GM21786 (cell line): Measurements from ENCODE around the gene TIGAR.

Source experiments
- ATAC-seq: cut with Tn5 transposase; IDR thresholded peaks from one replicate; pipeline ENCODE4 v1.9.1; 2021; ENCODE audit not compliant: unreplicated experiment

TIGAR gene

DNA sequence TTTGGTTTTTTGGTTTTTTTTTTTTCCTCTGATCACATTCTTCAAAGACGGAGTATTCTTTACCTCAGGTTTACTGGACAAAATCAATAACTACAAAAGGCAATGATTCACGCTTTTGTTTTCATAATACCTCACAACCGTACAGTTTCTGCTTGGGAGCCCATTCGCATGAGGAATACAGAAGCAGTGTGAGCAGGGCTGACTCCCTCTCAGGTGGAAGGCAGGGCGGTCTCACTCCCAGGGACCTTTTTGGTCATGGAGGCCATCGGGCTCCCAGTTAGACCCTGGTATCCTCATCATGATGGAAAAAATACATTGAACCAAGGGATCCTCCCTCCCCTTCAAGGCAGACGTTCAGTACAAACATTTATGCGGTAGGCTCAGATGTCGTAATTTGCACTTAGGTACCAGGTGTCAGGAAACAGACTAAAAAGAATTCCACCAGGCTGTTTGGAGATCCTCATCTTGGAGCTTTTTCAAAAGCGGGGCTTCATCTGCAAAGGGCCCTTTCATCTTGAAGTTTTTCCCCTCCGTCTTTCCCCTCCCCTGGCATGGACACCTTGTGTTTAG, 19.0 kb upstream of the TIGAR start:
- no peak for ATAC-seq

- no peak for ATAC-seq
Measured at GRCh38 chr12:4302881-4303280, 18.1 kb upstream of the TIGAR start.

DNA sequence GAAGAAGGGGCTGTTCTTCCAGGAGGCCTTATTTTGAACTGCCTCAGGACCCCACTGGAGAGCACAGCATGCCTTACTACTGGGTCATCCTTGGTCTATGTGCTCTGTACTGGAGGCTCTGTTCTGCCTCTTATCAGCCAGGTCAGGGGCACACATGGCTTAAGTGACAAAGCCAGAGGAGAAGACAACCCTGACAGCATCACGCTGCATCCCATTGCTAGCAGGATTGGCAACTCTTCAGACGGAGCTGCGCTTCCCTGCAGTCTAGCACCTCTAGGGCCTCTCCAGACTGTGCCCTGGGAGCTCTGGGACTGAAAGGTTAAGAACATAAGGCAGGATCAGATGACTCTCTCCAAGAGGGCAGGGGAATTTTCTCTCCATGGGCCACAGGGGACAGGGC, 17.3 kb upstream of the TIGAR start:
- no peak for ATAC-seq

DNA sequence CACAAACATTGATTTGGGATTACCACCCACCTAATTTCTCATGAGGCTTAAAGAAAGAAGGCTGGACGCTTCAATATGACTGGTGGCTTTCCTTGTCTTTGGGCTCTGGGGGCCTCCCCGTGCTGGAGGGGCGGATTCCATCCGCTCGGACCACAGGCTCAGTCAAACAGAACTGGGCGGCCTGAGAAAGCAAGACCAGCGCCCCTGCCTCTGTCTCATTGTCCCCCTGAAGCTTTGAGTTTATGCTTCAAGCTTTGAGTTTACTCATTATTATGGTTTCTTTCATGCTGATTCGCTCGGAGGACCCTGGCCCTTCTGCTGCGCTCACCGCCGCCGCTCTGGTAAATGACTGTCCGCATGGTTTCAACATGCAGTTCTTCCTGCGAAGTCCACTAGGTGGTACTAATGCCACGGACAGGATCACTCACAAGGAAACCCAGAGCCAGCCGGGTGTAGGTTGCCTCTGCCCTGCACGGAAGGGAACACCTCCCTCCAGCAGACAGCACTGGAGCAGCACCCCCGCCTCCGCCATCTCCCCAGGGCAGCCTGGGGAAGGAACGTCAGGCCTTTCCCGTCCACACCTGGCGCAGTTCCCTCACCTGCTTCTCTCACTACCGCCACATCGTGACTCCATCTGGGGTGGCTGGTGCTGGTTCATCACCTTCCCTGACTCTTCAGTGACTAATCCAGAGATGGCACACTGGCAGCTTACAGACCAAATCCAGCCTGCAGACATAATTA, 13.2 kb upstream of the TIGAR start:
- ATAC-seq: no peak

- ATAC-seq: no peak
Measured at GRCh38 chr12:4308334-4308950, 12.6 kb upstream of the TIGAR start.

- no peak for ATAC-seq
Measured at GRCh38 chr12:4311776-4312175, 9.2 kb upstream of the TIGAR start.

DNA sequence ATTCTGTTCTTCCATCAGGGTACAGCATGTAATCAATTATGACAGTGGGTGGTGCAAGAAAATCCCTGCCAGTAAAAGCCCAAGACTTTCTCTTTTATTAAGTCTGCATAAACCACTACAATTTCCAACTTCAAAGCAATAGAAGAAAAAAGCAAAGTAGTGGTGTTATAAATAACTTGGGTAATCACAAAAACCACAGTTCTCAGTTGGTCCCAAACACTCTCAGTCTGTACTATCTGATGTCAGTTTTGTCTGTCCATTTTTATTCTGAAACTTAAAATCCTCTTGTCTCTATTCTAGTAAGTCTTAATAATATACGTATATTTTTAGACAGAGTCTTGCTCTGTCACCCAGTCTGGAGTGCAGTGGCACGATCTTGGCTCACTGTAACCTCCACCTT, 8.8 kb upstream of the TIGAR start:
- ATAC-seq: no peak

DNA sequence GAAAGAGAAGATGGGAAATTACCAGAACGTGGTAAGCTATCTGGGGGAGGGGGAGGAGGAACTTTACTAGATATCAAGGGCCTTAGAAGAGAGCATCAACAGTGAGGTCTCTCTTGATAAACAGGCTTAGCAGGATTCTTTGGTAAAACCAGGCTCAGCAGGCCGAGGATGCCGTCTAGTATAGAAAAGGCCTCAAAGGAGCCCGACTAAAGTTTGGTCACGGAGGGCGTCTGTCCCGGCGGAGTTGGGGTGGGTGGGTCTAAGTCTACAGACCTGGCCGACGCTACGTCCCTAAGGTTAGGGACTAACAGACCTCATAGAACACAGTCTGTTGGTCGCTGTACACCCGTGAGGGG, 538 bp upstream of the TIGAR start:
- ATAC-seq: peak; percentile 24

DNA sequence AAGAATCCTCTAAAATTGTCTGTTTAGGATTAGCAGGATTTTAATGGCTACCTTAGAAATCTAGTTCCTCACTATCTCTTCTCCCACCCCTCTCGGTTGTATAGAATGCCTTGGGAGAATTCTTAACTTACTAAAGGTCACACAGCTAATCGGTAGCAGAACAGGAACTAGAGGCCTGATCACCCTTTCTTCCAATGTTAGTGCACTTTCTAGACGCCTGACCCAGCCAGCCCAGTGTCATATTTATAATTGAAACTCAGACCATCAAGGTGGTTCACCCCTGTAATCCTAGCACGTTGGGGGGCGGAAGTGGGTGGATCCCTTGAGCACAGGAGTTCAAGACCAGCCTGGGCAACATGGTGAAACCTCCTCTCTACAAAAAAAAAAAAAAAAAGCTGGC, 1.7 kb downstream of the TIGAR start:
- ATAC-seq: no peak

GRCh38 chr12:4323396-4323795, 2.4 kb downstream of the TIGAR start:
- no peak for ATAC-seq

DNA sequence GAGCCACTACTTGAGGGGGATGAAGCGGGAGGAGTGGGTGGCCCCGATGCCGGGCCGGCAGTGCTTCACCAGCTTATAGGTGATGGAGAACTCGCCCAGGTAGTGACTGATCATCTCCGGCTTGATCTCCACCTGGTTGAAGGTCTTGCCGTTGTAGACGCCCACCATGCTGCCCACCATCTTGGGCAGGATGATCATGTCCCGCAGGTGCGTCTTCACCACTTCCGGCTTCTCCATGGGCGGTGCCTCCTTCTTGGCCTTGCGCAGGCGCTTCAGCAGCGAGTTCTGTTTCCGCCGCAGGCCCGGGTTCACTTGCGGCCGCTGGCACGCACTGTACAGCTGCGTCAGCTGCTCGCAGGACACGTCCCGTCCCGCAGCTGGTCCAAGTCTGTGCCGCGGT, 3.4 kb downstream of the TIGAR start:
- no peak for ATAC-seq

DNA sequence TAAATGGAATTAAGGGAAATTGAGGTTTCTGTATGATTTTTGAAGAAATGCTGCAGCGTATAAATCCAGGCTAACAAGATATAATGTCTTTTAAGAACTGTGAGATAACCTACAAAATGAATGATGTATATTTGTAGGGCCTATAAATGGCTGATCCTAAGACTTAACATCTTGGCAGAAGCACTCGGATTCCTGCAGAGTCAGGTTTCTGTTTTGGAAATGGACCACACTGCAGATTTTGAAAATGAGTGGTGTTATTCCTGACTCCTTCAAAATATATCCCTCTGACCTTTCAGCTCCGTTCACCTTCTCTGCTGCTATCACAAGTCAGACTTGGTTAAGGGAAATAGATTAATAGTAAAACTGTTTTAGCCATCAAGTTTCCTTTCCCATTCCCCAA, 5.0 kb downstream of the TIGAR start:
- ATAC-seq: no peak

GRCh38 chr12:4327293-4327692, 6.3 kb downstream of the TIGAR start:
- no peak for ATAC-seq

DNA sequence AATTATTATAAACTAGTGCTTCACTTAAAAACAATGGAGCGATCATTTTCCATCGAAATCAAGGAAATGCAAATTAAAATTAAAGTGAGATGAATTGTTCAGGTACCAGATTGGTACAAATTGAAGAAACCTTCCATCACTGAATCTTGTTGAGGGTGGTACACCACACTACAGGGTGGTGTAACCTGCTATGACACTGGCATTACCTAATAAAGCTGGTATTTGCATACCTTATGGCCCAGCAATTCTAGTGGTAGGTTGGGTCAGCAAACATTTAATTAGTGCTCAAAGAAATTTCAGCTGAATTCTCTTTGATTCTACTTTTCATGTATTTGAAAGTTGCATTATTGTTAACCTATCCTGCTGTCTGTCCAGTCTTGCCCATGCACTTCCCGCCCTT, 9.2 kb downstream of the TIGAR start:
- no peak for ATAC-seq

- no peak for ATAC-seq
Measured at GRCh38 chr12:4331221-4331620, 10.2 kb downstream of the TIGAR start.

GRCh38 chr12:4331842-4332241, 10.8 kb downstream of the TIGAR start:
- ATAC-seq: no peak

DNA sequence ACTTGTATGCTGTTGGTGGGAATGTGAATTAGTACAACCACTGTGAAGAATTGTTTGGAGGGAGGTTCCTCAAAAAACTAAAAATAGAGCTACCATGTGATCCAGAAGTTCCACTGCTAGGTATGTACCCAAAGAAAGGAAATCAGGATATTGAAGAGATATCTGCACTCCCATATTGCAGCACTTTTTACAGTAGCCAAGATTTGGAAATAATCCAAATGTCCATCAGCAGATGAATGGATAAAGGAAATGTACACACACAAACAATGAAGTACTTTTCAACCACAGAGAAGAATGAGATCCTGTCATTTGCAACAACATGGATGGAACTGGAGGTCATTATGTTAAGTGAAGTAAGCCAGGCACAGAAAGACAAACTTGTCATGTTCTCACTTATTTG, 25.9 kb downstream of the TIGAR start:
- no peak for ATAC-seq

- ATAC-seq: no peak
Measured at GRCh38 chr12:4353785-4354208, 32.8 kb downstream of the TIGAR start.

DNA sequence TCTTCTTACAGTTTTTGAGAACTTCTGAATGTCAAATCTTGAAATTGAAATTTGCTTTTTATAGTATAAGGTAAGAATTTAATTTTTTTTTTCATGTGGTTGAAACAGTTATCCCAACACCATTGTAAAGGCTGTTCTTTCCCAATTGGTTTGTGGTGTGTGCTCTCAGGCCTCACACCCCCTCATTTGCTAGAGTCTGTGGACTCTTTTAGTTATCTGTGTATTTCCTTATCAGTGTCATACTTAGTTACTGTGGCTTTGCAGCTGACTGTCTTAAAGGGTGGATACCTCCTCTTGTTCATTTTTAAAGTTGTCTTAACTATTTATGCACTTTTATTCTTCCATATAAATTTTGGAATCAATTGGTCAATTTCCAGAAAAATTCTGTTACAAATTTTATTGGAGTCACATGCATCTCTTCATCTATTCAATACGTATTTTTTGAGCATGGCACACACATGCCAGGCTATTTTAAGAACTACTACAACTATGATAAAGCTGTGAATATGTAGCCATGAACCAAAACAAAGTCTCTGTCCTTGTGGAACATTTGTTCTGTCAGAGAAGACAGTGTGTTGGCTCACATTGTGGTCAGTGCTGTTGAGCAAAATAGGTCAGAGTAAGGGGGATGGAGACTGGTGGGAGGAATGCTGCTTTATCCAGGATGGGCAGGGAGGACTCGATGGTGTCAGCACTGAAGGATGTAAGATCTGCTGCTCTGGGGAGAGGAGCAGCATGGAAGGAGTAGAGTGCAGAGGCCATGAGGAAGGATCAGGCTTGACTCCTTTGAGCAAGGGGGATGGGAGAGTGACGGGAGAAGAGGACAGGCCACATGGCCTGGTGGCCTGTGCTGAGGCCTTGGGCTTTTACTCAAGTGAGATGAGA, 34.4 kb downstream of the TIGAR start:
- ATAC-seq: no peak

GRCh38 chr12:4356041-4356327, 35.0 kb downstream of the TIGAR start:
- no peak for ATAC-seq

GRCh38 chr12:4366090-4366489, 45.1 kb downstream of the TIGAR start:
- ATAC-seq: no peak

GRCh38 chr12:4369548-4369947, 48.5 kb downstream of the TIGAR start:
- no peak for ATAC-seq
